Epithelial cell of proximal tubule (primary cell): ENCODE data around the gene GRIK3. TPM values are rescaled to one million over a fixed set of nuclear protein-coding genes. Genes with fewer than 3 reads are reported as not detected.

ENCODE experiments used
- DNase-seq: peaks from one replicate; pipeline ENCODE4 v3.0.0-alpha.2; 2011; ENCODE audit warnings: low read depth
- H3K4me3 ChIP-seq: 2 replicates; pipeline ENCODE4 v1.5.1; 2011; ENCODE audit warnings: low read depth, mild to moderate bottlenecking, low read length
- CTCF ChIP-seq: conservative IDR thresholded peaks from 2 replicates; pipeline ENCODE4 v1.5.1; 2012; ENCODE audit warnings: low read depth, mild to moderate bottlenecking, low read length
- total RNA-seq: library from RNA; depleted of rRNA; stranded (reverse); fragments of >200 nt; gene quantifications from 2 replicates; pipeline ENCODE4 v1.2.3, GENCODE V29; 2015

Gene GRIK3
- total RNA-seq, 1 donor from 2014 or later, result not detected

DNA sequence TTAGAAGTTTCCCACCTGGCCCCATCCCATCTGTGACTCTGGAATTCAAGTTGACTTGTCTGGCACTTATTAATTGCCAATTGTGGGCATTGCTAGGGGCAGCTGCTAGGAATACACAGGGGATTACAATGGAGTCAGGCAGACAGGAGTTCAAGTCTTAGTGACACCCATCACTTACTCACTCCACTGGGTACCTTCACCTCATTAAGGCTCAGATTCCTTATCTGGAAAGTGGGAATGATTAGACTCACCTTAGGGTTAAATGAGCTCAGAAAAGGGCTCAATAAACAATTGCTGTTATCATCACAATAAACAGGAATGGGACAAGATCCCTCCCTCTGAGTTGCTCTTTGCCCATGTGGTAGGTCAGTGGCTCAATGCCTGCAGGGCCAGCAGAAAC lies 18.2 kb downstream of the GRIK3 start:
- TF ChIP-seq CTCF, result no peak
- no peak for DNase-seq
- no peak overlapping the region for H3K4me3 ChIP-seq

DNA sequence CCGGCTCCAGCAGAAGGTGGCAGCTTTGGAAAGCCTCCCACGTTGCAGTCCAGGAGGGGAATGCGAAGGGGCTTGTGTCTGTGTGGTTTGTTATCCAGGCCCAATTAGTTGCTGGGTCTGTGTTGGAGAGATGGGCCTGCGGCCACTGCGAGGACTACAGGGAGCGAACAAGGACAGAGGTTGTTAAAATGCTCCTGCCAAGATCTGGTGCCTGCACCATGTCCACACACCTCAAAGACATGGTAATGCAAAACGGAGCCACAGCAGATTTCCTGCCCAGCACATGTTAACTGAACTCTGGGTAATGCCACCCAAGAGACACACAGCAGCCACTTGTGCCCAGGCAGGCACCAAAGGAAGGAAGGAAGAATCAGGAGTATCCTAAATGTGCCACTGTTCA lies 18.6 kb downstream of the GRIK3 start:
- no peak overlapping the region for H3K4me3 ChIP-seq
- TF ChIP-seq CTCF, result no peak
- no peak for DNase-seq

- TF ChIP-seq CTCF, result no peak
- no peak for DNase-seq
- no peak overlapping the region for H3K4me3 ChIP-seq
Measured at GRCh38 chr1:37012226-37012625, 22.1 kb downstream of the GRIK3 start.

- no peak for DNase-seq
- no peak for TF ChIP-seq CTCF
- no peak overlapping the region for H3K4me3 ChIP-seq
Measured at GRCh38 chr1:37010011-37010410, 24.3 kb downstream of the GRIK3 start.

DNA sequence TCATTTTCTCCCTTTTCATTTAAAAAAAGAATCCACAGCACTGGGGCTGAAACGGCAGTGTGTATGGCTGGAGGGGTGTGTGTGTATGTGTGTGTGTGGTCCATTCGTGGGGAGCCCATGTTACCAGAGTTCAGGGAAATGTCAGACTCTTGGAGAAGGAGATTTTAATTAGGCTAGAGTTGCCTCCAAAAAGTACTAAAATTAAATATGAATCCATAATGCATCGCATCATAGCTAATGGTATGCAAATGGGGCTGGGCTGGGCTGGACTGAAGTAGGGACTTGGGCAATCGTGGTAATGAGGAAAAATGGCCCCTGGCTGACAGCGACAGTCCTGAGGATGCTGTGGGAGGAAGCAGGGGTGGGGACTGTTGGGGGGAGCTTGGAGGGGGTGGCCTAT lies 24.8 kb downstream of the GRIK3 start:
- no peak overlapping the region for H3K4me3 ChIP-seq
- TF ChIP-seq CTCF, result no peak
- no peak for DNase-seq

DNA sequence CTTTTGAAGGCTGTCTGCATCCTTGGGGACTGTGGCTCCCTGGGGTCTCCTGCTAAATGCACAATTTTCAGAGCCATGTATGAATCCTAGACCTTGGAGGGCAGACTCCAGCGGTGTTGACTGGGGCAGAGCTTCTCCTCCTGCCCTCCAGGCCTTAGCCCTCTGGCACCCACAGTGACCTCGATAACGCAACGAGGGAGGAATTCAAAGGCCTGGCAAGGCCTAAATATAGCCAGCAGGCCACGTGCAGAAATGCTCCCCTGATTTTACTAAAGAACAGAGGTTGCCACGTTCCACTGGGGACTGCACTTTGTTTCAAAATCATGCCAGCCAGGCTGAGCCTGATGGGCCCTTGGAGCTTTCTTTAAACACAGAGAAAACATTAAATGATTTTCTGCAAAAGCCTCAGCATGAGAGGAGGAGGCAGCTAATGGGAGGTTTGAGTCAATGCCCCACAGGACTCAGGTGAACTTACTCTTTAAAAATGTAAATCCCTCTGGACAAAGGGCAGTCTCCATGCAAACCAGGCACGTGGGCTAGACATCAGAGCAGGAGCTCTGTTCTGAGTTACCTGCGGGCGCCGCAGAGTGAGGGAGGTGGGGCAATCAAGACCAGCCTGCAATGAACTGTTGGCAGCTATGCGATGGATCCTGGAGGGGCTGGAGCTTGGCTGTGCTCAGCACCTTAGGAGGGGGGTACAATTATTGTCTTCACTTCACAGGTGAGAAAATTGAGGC lies 28.0 kb downstream of the GRIK3 start:
- no peak overlapping the region for H3K4me3 ChIP-seq
- DNase-seq, result no peak
- TF ChIP-seq CTCF, result no peak

- TF ChIP-seq CTCF, result no peak
- DNase-seq, result no peak
- H3K4me3 ChIP-seq, result no peak overlapping the region
Measured at GRCh38 chr1:37002898-37003297, 31.4 kb downstream of the GRIK3 start.
